Measurements from ENCODE around the gene LITAF.

LITAF gene

GRCh38 chr16:11499295-11500089 is 87.2 kb downstream of the LITAF start:
- in situ Hi-C loops (cut with MboI; ENCODE audit: low sequenced_read_pairs): no loop called here

- in situ Hi-C loops (cut with MboI; ENCODE audit: low sequenced_read_pairs): no loop called here
Measured at GRCh38 chr16:11498683-11499082, 88.0 kb downstream of the LITAF start.

GRCh38 chr16:11497851-11498289 is 88.8 kb downstream of the LITAF start:
- in situ Hi-C loops (cut with MboI; ENCODE audit: low sequenced_read_pairs): no loop called here
